SIG-M5 treated with dmso at 0.1 percent for 504 hours (cell line): Measurements from ENCODE around the gene VAMP3.
A peak's percentile ranks its signal among the peaks of the same experiment; 100 is the strongest.

Experiments
- DNase-seq: peaks from one replicate; lab custom pipeline; 2025; ENCODE audit not compliant: unreplicated experiment; lab: John Stamatoyannopoulos, UW

VAMP3 gene

DNA sequence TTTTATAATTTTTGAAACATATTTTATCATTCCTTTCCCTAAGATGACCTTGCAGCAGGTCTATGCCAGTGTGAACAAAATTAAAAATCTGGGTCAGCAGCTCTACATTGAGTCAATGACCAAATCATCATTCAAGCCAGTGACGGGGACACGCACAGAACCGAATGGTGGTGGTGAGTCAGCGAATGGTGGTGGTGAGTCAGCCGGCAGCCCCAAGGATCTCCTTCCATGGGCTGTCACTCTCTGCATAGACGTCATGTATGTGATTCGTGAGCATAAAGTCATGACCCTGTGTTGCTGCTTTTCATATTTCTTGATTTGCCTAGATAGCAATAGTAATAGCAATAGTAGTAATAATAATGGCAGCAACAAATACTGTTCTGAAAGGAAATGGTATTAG, 39.3 kb downstream of the VAMP3 start:
- no peak for DNase-seq

DNA sequence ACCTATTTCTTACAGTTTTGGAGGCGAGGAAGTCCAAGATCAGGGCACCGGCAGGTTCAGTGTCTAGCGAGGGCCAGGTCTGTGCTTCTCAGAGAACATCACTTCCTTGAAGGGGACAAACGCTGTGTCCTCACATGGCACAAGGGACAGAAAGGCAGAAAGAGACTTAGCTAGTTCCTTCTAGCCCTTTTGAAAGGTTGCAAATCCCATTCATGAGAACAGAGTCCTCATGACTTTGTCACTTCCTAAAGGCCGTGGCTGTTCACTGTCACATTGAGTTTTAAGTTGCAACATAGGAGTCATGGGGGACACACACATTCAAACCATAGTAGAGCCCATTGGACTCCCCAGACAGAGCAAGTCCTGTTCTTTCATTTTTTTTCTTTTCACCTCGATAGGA, 40.4 kb downstream of the VAMP3 start:
- DNase-seq, result peak; percentile 11

DNA sequence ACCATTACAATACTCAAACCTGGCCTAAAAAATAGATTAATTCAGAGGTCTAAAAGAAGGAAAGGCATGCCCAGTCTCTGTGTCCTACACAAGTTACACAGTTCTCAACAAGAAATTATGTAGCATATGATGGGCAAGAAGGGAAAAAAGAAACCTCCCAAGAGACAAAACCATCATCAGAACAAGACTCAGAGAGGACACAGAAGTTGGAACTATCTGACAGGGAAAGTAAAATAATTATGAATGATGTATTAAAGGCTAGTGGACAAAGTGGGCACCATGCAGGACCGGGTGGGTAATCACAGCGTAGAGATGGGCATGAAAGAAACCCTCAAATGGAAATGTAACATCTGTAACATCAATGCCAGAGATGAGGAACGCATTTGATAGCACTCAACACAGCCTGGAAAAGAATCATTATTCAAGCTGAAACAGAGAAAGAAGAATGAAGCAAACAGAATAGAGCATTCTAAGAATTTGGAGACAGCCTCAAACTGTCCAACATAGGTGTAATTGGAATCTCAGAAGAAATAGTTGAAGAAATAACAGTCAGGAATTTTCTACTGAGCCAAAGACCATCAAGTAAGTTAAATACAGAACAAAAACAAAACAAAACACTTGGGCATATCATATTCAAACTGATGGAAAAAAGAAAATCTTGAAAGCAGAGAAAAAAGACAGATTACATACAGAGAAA, 42.7 kb downstream of the VAMP3 start:
- DNase-seq, result no peak

DNA sequence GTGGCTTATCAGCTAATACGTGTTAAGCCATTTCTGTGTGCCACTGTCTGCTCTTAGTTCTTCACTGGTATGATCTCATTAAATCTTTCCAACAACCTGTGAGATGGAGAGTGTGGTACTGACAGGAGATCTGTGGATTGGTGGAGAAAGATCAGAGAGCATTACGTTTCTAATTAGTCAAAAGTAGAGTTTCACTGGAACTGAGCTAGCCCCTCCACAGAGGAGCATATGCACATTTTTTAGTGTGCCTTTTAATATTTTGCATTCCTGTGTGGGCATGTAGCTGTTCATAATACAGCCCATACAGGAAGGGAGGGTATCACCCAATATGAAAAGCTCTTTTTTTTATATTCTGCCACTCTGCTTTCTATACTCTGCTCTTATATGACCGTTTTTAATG, 50.2 kb downstream of the VAMP3 start:
- no peak for DNase-seq

DNA sequence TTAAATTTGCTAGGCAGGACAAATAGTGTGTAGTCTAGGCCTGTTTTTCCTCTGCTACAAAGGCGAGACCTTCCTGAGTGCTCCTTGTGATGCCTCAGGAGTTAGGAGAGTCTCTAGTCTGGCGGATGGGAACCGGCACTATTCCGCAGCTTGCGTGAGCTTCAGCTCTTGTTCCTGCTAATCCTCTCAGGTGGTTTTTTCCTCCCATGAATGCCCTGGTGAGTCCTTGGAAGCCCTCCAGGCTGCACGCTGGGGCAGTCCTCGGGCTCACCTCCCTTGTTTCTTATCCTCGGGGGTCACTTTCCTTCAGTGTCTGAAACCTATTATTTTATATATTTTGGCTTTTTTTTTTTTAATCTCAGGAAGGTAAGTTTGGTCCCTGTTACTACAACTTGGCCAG, 53.6 kb downstream of the VAMP3 start:
- no peak for DNase-seq

DNA sequence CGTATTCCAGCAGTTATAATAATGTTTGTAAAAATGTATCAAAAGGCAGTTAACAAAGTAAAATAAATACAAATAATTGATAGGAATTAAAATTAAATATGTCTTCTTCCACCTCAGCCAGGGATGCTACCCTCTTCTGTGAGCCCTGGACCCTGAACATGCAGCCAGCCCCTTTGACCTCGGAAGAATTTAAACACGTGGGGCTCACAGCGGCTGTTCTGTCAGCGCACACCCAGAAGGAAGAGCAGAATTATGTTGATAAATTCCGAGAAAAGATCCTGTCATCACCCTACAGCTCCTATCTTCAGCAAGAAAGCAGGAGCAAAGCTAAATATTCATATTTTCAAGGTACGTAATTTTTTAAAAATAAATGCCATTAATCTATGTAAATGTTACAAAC, 55.3 kb downstream of the VAMP3 start:
- DNase-seq, result peak; percentile 11

DNA sequence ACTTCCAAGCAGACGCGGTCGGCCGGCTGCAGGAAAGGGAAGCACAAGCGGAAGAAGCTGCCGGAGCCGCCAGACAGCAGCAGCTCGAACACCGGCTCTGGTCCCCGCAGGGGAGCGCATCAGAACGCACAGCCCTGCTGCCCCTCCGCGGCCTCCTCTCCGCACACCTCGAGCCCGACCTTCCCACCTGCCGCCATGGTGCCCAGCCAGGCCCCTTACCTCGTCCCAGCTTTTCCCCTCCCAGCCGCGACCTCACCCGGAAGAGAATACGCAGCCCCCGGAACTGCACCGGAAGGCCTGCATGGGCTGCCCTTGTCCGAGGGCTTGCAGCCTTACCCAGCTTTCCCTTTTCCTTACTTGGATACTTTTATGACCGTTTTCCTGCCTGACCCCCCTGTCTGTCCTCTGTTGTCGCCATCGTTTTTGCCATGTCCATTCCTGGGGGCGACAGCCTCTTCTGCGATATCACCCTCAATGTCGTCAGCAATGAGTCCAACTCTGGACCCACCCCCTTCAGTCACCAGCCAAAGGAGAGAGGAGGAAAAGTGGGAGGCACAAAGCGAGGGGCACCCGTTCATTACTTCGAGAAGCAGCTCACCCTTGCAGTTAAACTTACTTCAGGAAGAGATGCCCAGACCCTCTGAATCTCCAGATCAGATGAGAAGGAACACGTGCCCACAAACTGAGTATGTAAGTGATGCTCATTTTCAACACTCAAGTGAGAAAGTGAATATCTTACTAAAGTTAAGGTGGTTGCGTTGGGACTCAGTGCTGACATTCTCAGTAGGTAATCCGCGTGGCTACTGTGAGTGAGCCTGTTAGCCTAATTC, 56.2 kb downstream of the VAMP3 start:
- peak; percentile 24 for DNase-seq
